Gastrocnemius medialis (tissue), 4 donors: Measurements from ENCODE around the gene BOLA2B. TPM values are rescaled to one million over a fixed set of nuclear protein-coding genes. Genes with fewer than 3 reads are reported as not detected.

ENCODE experiments used
- total RNA-seq, 4 donors: library from RNA; depleted of rRNA; stranded (reverse); fragments of >200 nt; gene quantifications; one replicate each; pipeline versions ENCODE4 v1.1.0 to v1.2.3, GENCODE V29; 2016

BOLA2B gene
- total RNA-seq, 4 donors from 2014 or later = 96.7 to 228 (median 140) TPM

Other genes starting within 250 kb of the BOLA2B start
- 100 to 1,000 TPM in 1 of 4 donors, 10 to 100 TPM in 3; 48.1 to 120 (median 60.2) TPM for gene TMEM219, start 231.6 kb downstream of the BOLA2B start, total RNA-seq
- 10 to 100 TPM; 15.9 to 31.0 (median 22.1) TPM for gene TAOK2, start 219.8 kb downstream of the BOLA2B start, total RNA-seq
- 10 to 100 TPM; 13.5 to 25.6 (median 17.2) TPM for gene HIRIP3, start 198.0 kb downstream of the BOLA2B start, total RNA-seq
- 10 to 100 TPM; 45.4 to 74.8 (median 55.5) TPM for gene INO80E, start 197.4 kb downstream of the BOLA2B start, total RNA-seq
- not detected for gene DOC2A, start 182.6 kb downstream of the BOLA2B start, total RNA-seq
- gene C16orf92, start 170.5 kb downstream of the BOLA2B start, total RNA-seq = not detected
- gene TLCD3B, start 162.4 kb downstream of the BOLA2B start, total RNA-seq = under 1 TPM in 1 of 4 donors, not detected in 3; 0.27 TPM
- over 10,000 TPM in 1 of 4 donors, 1,000 to 10,000 TPM in 3; 6,096 to 10,805 (median 7,093) TPM for gene ALDOA, start 127.9 kb downstream of the BOLA2B start, total RNA-seq
- gene PPP4C, start 117.7 kb downstream of the BOLA2B start, total RNA-seq = 10 to 100 TPM; 23.8 to 64.3 (median 44.7) TPM
- under 1 TPM; 0.29 to 0.92 (median 0.67) TPM for gene TBX6, start 101.7 kb downstream of the BOLA2B start, total RNA-seq
- gene YPEL3, start 97.5 kb downstream of the BOLA2B start, total RNA-seq = 100 to 1,000 TPM in 3 of 4 donors, 10 to 100 TPM in 1; 97.2 to 197 (median 154) TPM
- gene GDPD3, start 80.1 kb downstream of the BOLA2B start, total RNA-seq = under 1 TPM in 2 of 4 donors, not detected in 2; 0.29 to 0.66 TPM
- gene MAPK3, start 70.4 kb downstream of the BOLA2B start, total RNA-seq = 10 to 100 TPM; 28.6 to 48.7 (median 38.0) TPM
- 1 to 10 TPM in 3 of 4 donors, under 1 TPM in 1; 0.44 to 8.9 (median 5.8) TPM for gene CORO1A, start 10.1 kb downstream of the BOLA2B start, total RNA-seq
- gene SLX1A, start 209 bp upstream of the BOLA2B start, total RNA-seq = 100 to 1,000 TPM in 1 of 4 donors, 10 to 100 TPM in 3; 23.6 to 103 (median 45.7) TPM
- 10 to 100 TPM in 1 of 4 donors, 1 to 10 TPM in 2, not detected in 1; 4.9 to 11.3 (median 9.2) TPM for gene SULT1A3, start 5.6 kb upstream of the BOLA2B start, total RNA-seq
- gene NPIPB13, start 54.8 kb upstream of the BOLA2B start, total RNA-seq = 10 to 100 TPM in 1 of 4 donors, 1 to 10 TPM in 1, under 1 TPM in 2; 0.62 to 10.4 (median 0.91) TPM
- 10 to 100 TPM; 33.4 to 53.8 (median 40.9) TPM for gene CD2BP2, start 161.6 kb upstream of the BOLA2B start, total RNA-seq
- 10 to 100 TPM; 35.3 to 52.6 (median 43.6) TPM for gene TBC1D10B, start 176.8 kb upstream of the BOLA2B start, total RNA-seq
- gene MYL11, start 181.1 kb upstream of the BOLA2B start, total RNA-seq = 1,000 to 10,000 TPM; 1,053 to 4,879 (median 1,942) TPM
- gene SEPTIN1, start 188.9 kb upstream of the BOLA2B start, total RNA-seq = under 1 TPM in 1 of 4 donors, not detected in 3; 0.65 TPM
- 10 to 100 TPM in 2 of 4 donors, 1 to 10 TPM in 2; 4.4 to 12.7 (median 8.7) TPM for gene ZNF48, start 201.8 kb upstream of the BOLA2B start, total RNA-seq
- 10 to 100 TPM; 16.7 to 34.1 (median 24.7) TPM for gene ZNF771, start 213.9 kb upstream of the BOLA2B start, total RNA-seq
- 10 to 100 TPM; 11.8 to 32.6 (median 17.8) TPM for gene DCTPP1, start 236.4 kb upstream of the BOLA2B start, total RNA-seq